ENCODE measurements around the gene RAB5A. TPM values are rescaled to one million over a fixed set of nuclear protein-coding genes. Genes with fewer than 3 reads are reported as not detected.

The RAB5A gene
- total RNA-seq, 2 experiments from 2014 or later = 120 to 121 TPM

Other genes with a start within 250 kb of the RAB5A start
- 1 to 10 TPM in 1 of 2 experiments, under 1 TPM in 1; 0.44 to 1.9 TPM for gene EFHB, start 12.9 kb upstream of the RAB5A start, total RNA-seq
- not detected for gene PP2D1, start 65.2 kb downstream of the RAB5A start, total RNA-seq
- 10 to 100 TPM; 37.5 to 37.9 TPM for gene KAT2B, start 93.3 kb downstream of the RAB5A start, total RNA-seq
- gene SGO1, start 239.1 kb downstream of the RAB5A start, total RNA-seq = under 1 TPM; 0.33 to 0.71 TPM

Data from CD8-positive, alpha-beta T cell (primary cell).